DOHH2 (cell line): ENCODE data around the gene NXPH2.

Source experiments
- EZH2phosphoT487 ChIP-seq: fragments of 200-600 bp; sonication (generic); IDR thresholded peaks from 2 replicates; pipeline ENCODE4 v1.6.1; 2017; ENCODE audit warnings: borderline replicate concordance, mild to moderate bottlenecking, antibody characterized with exemption, low read length, moderate library complexity, mixed read lengths
- TF ChIP-seq, protein P1 (sequence below): fragments of 200-600 bp; sonication (generic); IDR thresholded peaks from one replicate; pipeline ENCODE4 v1.5.1; 2014; ENCODE audit warnings: antibody characterized with exemption, mild to moderate bottlenecking, low read depth, low read length; ENCODE audit not compliant: poor library complexity, severe bottlenecking

DNA sequence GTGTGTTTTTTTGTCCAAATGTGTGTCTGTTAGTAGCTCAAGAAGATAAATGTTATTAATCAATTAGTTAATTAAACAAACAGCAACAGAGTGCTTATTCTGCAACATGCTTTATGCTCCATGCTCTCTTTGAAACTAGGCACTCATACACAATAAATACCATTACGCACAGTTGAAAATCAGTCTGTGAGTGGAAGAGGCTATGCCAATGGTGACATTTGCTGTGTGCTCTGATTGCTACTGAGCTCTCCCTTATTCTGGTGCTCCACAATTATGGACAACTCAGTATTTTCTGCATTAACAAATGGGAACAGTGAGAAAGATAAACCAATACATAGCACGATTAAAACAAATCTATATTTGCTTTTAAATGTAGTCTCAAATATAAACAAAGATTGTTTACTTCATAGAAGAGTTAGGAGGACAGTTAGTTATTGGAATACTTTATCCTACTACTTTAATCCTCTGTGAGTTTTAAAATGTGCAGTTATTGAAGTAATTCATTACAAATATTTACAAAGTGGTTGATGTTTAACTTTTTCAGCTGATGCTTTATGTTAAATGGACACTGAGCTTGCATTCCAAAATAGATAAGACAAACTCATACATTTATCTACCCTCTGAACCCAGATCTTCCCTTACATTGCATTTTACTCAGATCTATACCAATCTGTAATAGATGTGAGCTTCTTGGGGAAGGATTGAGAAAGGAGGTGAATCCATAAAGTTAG is 55.3 kb downstream of the NXPH2 start:
- TF ChIP-seq, protein P1, sequence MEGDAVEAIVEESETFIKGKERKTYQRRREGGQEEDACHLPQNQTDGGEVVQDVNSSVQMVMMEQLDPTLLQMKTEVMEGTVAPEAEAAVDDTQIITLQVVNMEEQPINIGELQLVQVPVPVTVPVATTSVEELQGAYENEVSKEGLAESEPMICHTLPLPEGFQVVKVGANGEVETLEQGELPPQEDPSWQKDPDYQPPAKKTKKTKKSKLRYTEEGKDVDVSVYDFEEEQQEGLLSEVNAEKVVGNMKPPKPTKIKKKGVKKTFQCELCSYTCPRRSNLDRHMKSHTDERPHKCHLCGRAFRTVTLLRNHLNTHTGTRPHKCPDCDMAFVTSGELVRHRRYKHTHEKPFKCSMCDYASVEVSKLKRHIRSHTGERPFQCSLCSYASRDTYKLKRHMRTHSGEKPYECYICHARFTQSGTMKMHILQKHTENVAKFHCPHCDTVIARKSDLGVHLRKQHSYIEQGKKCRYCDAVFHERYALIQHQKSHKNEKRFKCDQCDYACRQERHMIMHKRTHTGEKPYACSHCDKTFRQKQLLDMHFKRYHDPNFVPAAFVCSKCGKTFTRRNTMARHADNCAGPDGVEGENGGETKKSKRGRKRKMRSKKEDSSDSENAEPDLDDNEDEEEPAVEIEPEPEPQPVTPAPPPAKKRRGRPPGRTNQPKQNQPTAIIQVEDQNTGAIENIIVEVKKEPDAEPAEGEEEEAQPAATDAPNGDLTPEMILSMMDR = no peak
- TF ChIP-seq EZH2phosphoT487 = no peak
